Stimulated activated CD8-positive, alpha-beta memory T cell treated with anti-CD3 and anti-CD28 coated beads, Interleukin-2, amount 100 ng/mL, for 48 hours (primary cell): Measurements from ENCODE around the gene VSIG10.
A peak's percentile ranks its signal among the peaks of the same experiment; 100 is the strongest.
"Not testable (repeated sequence)": the region's sequence is repeated elsewhere in the genome, so short reads cannot be mapped to it uniquely, and the experiment has no call there.

ENCODE experiments used
- DNase-seq, 2 donors: peaks; one replicate each; pipeline ENCODE4 v3.0.0-alpha.2; 2020; ENCODE audit warnings: low read depth in 2 of 2

VSIG10 gene

GRCh38 chr12:118103601-118104382 lies at the start of gene VSIG10:
TSS of gene VSIG10 (minus strand) at chr12:118104011. CDS start at chr12:118103671, 340 bp downstream.
- peak; percentile 8 to 15 for DNase-seq

- DNase-seq: no peak
Observed at GRCh38 chr12:118151755-118152154, 47.9 kb upstream of the VSIG10 start.

- no peak for DNase-seq
Observed at GRCh38 chr12:118150625-118151024, 46.8 kb upstream of the VSIG10 start.

- DNase-seq: no peak
Observed at GRCh38 chr12:118148287-118148686, 44.5 kb upstream of the VSIG10 start.

GRCh38 chr12:118145798-118146156 lies 42.0 kb upstream of the VSIG10 start:
- no peak for DNase-seq

- DNase-seq: no peak
Observed at GRCh38 chr12:118145113-118145797, 41.4 kb upstream of the VSIG10 start.

GRCh38 chr12:118144499-118144898 lies 40.7 kb upstream of the VSIG10 start:
- no peak for DNase-seq

- DNase-seq: no peak
Observed at GRCh38 chr12:118140825-118141224, 37.0 kb upstream of the VSIG10 start.

- DNase-seq: no peak
Observed at GRCh38 chr12:118137148-118137678, 33.4 kb upstream of the VSIG10 start.

- peak; percentile 17 to 30 for DNase-seq
Observed at GRCh38 chr12:118136559-118137003, 32.8 kb upstream of the VSIG10 start.

- DNase-seq: peak; percentile 90 to 93
Observed at GRCh38 chr12:118135788-118136558, 32.2 kb upstream of the VSIG10 start, which contains the start of gene PEBP1. TSS of gene PEBP1 (plus strand) at chr12:118136124. CDS start at chr12:118136210, 86 bp downstream.

- not testable (repeated sequence) for DNase-seq
Observed at GRCh38 chr12:118129436-118129835, 25.6 kb upstream of the VSIG10 start.

GRCh38 chr12:118127867-118128266 lies 24.1 kb upstream of the VSIG10 start:
- DNase-seq: no peak

GRCh38 chr12:118126119-118126757 lies 22.4 kb upstream of the VSIG10 start:
- no peak for DNase-seq

- DNase-seq: no peak
Observed at GRCh38 chr12:118125743-118126118, 21.9 kb upstream of the VSIG10 start.

GRCh38 chr12:118124333-118124874 lies 20.6 kb upstream of the VSIG10 start:
- DNase-seq: no peak

GRCh38 chr12:118122264-118122663 lies 18.5 kb upstream of the VSIG10 start:
- no peak for DNase-seq

GRCh38 chr12:118120579-118121363 lies 17.0 kb upstream of the VSIG10 start:
- DNase-seq: peak; percentile 39 to 46

GRCh38 chr12:118119449-118119879 lies 15.7 kb upstream of the VSIG10 start:
- no peak for DNase-seq

- no peak for DNase-seq
Observed at GRCh38 chr12:118109088-118109487, 5.3 kb upstream of the VSIG10 start.
